ENCODE data around the gene LDLR. TPM values are rescaled to one million over a fixed set of nuclear protein-coding genes. Genes with fewer than 3 reads are reported as not detected.
"Not testable (repeated sequence)": the region's sequence is repeated elsewhere in the genome, so short reads cannot be mapped to it uniquely, and the experiment has no call there.

Gene LDLR
- total RNA-seq, 1 donor, result 326 TPM

- H3K4me1 ChIP-seq (ENCODE audit: insufficient read depth, low read length), result peaks cover 16% of the 10 kb centered on the region
- TF ChIP-seq CTCF (IDR thresholded peaks at IDR 0.05; ENCODE audit: extremely low read depth, low read depth, low read length), result no peak
- no peaks in the 10 kb centered on the region for H3K9me3 ChIP-seq (ENCODE audit: low read depth, low read length)
- H3K79me2 ChIP-seq (ENCODE audit: insufficient read depth, low read length), result peaks cover 45% of the 10 kb centered on the region
- H3K36me3 ChIP-seq (ENCODE audit: insufficient read depth, low read length), result peaks cover 48% of the 10 kb centered on the region
- H3K4me2 ChIP-seq (ENCODE audit: insufficient read depth, low read length), result no peak overlapping the region
- peak overlapping the region; percentile 53 for H3K27ac ChIP-seq (ENCODE audit: low read depth, low read length)
- H3K27me3 ChIP-seq (ENCODE audit: insufficient read depth, low read length), result no peaks in the 10 kb centered on the region
- H2AFZ ChIP-seq (ENCODE audit: low read length), result no peak overlapping the region
- peak; percentile 51 for DNase-seq (ENCODE audit: insufficient read length, low spot score, missing footprints)
- no peak overlapping the region for H3K4me3 ChIP-seq (ENCODE audit: insufficient read depth, low read length)
- H4K20me1 ChIP-seq (ENCODE audit: insufficient read depth, low read length), result no peaks in the 10 kb centered on the region
These were observed 90.5 kb downstream of the LDLR start for GRCh38 chr19:11179716-11180297.

GRCh38 chr19:11180346-11180745, 91.1 kb downstream of the LDLR start:
- Histone ChIP-seq H3K4me3 (ENCODE audit: insufficient read depth, low read length) (no peak overlapping the region), H3K36me3 (ENCODE audit: insufficient read depth, low read length) (peaks cover 49% of the 10 kb centered on the region), H3K27ac (ENCODE audit: low read depth, low read length) (no peak overlapping the region), H3K4me2 (ENCODE audit: insufficient read depth, low read length) (no peak overlapping the region), H3K27me3 (ENCODE audit: insufficient read depth, low read length) (no peaks in the 10 kb centered on the region), H3K9me3 (ENCODE audit: low read depth, low read length) (no peaks in the 10 kb centered on the region), H3K4me1 (ENCODE audit: insufficient read depth, low read length) (peaks cover 16% of the 10 kb centered on the region), H3K79me2 (ENCODE audit: insufficient read depth, low read length) (peaks cover 49% of the 10 kb centered on the region), H2AFZ (ENCODE audit: low read length) (no peak overlapping the region), H4K20me1 (ENCODE audit: insufficient read depth, low read length) (no peaks in the 10 kb centered on the region)
- peak; percentile 67 for DNase-seq (ENCODE audit: insufficient read length, low spot score, missing footprints)
- TF ChIP-seq CTCF (IDR thresholded peaks at IDR 0.05; ENCODE audit: extremely low read depth, low read depth, low read length), result no peak

- DNase-seq (ENCODE audit: insufficient read length, low spot score, missing footprints); H2AFZ ChIP-seq (ENCODE audit: low read length); H3K4me2 ChIP-seq (ENCODE audit: insufficient read depth, low read length); H3K9me3 ChIP-seq (ENCODE audit: low read depth, low read length); H4K20me1 ChIP-seq (ENCODE audit: insufficient read depth, low read length); H3K4me3 ChIP-seq (ENCODE audit: insufficient read depth, low read length); H3K27ac ChIP-seq (ENCODE audit: low read depth, low read length); H3K27me3 ChIP-seq (ENCODE audit: insufficient read depth, low read length): not testable (repeated sequence)
- H3K79me2 ChIP-seq (ENCODE audit: insufficient read depth, low read length), result peaks cover 55% of the 10 kb centered on the region
- peaks cover 55% of the 10 kb centered on the region for H3K36me3 ChIP-seq (ENCODE audit: insufficient read depth, low read length)
- H3K4me1 ChIP-seq (ENCODE audit: insufficient read depth, low read length), result peaks cover 16% of the 10 kb centered on the region
These were observed 91.7 kb downstream of the LDLR start for GRCh38 chr19:11180975-11181374.

- Histone ChIP-seq H3K4me1 (ENCODE audit: insufficient read depth, low read length) (peaks cover 16% of the 10 kb centered on the region), H2AFZ (ENCODE audit: low read length) (no peak overlapping the region), H3K4me2 (ENCODE audit: insufficient read depth, low read length) (no peak overlapping the region), H3K27ac (ENCODE audit: low read depth, low read length) (no peak overlapping the region), H3K36me3 (ENCODE audit: insufficient read depth, low read length) (peaks cover 56% of the 10 kb centered on the region), H3K79me2 (ENCODE audit: insufficient read depth, low read length) (peaks cover 57% of the 10 kb centered on the region), H3K4me3 (ENCODE audit: insufficient read depth, low read length) (no peak overlapping the region), H4K20me1 (ENCODE audit: insufficient read depth, low read length) (no peaks in the 10 kb centered on the region), H3K9me3 (ENCODE audit: low read depth, low read length) (no peaks in the 10 kb centered on the region), H3K27me3 (ENCODE audit: insufficient read depth, low read length) (no peaks in the 10 kb centered on the region)
- DNase-seq (ENCODE audit: insufficient read length, low spot score, missing footprints), result no peak
- no peak for TF ChIP-seq CTCF (IDR thresholded peaks at IDR 0.05; ENCODE audit: extremely low read depth, low read depth, low read length)
These were observed 92.2 kb downstream of the LDLR start for GRCh38 chr19:11181488-11181887.

Other genes with a start within 250 kb of the LDLR start
- gene C19orf38, start 241.0 kb upstream of the LDLR start, total RNA-seq, result under 0.01 and 0.29 TPM in 2 replicates
- gene CARM1, start 217.9 kb upstream of the LDLR start, total RNA-seq, result 33.7 and 41.0 TPM in 2 replicates
- gene YIPF2, start 160.8 kb upstream of the LDLR start, total RNA-seq, result 114 and 126 TPM in 2 replicates
- 31.8 and 34.8 TPM in 2 replicates for gene TIMM29, start 160.7 kb upstream of the LDLR start, total RNA-seq
- gene SMARCA4, start 128.4 kb upstream of the LDLR start, total RNA-seq, result 52.2 and 52.8 TPM in 2 replicates
- 5.4 and 6.5 TPM in 2 replicates for gene SPC24, start 66.3 kb downstream of the LDLR start, total RNA-seq
- gene KANK2, start 108.1 kb downstream of the LDLR start, total RNA-seq, result 253 and 295 TPM in 2 replicates
- gene ANGPTL8, start 150.2 kb downstream of the LDLR start, total RNA-seq, result not detected in 2 replicates
- 12.7 and 183 TPM in 2 replicates for gene DOCK6, start 173.1 kb downstream of the LDLR start, total RNA-seq
- gene TSPAN16, start 206.7 kb downstream of the LDLR start, total RNA-seq, result not detected in 2 replicates